Psoas muscle (tissue), 8 donors: ENCODE data around the gene SNN. TPM values are rescaled to one million over a fixed set of nuclear protein-coding genes. Genes with fewer than 3 reads are reported as not detected.

Experiments
- ATAC-seq, 4 donors: fragments of 200-7000 bp; cut with Tn5 transposase; one replicate each; pipeline ENCODE4 v1.9.1; 2020; ENCODE audit warnings: moderate library complexity in 3 of 4, mild to moderate bottlenecking in 2 of 4
- DNase-seq, 2 donors: peaks; one replicate each; pipeline ENCODE4 v3.0.0-alpha.2; 2020
- H3K27ac ChIP-seq: fragments of 200-600 bp; one replicate; pipeline ENCODE4 v1.8.0; 2022
- H3K27me3 ChIP-seq, 3 donors: fragments of 200-600 bp in 1 of 3; one replicate each; pipeline versions ENCODE4 v1.6.1 to v1.8.0; 2013 to 2022; ENCODE audit warnings: low read length in 2 of 3, mild to moderate bottlenecking in 2 of 3, moderate library complexity in 1 of 3; ENCODE audit not compliant: insufficient read depth in 3 of 3
- H3K36me3 ChIP-seq, 2 donors: fragments of 200-600 bp in 1 of 2; one replicate each; pipeline versions ENCODE4 v1.6.1 to v1.8.0; 2013 to 2022; ENCODE audit warnings: low read depth in 1 of 2, mild to moderate bottlenecking in 1 of 2, moderate library complexity in 1 of 2; ENCODE audit not compliant: insufficient read depth in 1 of 2
- H3K4me1 ChIP-seq: fragments of 200-600 bp; one replicate; pipeline ENCODE4 v1.8.0; 2022
- H3K4me3 ChIP-seq: fragments of 200-600 bp; one replicate; pipeline ENCODE4 v1.8.0; 2022; ENCODE audit warnings: mild to moderate bottlenecking
- H3K9me3 ChIP-seq: fragments of 200-600 bp; one replicate; pipeline ENCODE4 v1.8.0; 2022
- CTCF ChIP-seq: fragments of 200-600 bp; IDR thresholded peaks from one replicate; pipeline ENCODE4 v1.8.0; 2022; ENCODE audit warnings: antibody characterized with exemption
- WGBS, 3 donors: extraction: QIAGEN DNeasy Blood & Tissue Kit; methylation state at CpG; one replicate each; pipeline versions ENCODE4 v1.1.6 to v1.1.7; 2013; 5-methylcytosine and 5-hydroxymethylcytosine counted together
- intact Hi-C, 2 donors: fragments of 100-400 bp; cut with DNase I; formaldehyde crosslinking; loops; one replicate each; pipeline versions ENCODE4 v1.11.0 to v1.14.2; 2022
- polyA plus RNA-seq, 3 donors: library from polyadenylated mRNA; stranded (reverse); fragments of 200-250 nt; gene quantifications; one replicate each; pipeline ENCODE4 v1.2.3, GENCODE V29; 2013
- total RNA-seq, 4 donors: library from RNA; stranded (reverse); fragmentation: NEBNext Ultra II Directional in 2 of 4; extraction: Animal tissue kit (Norgen Biotek cat#: 25700) in 2 of 4; gene quantifications; one replicate each; pipeline versions ENCODE4 v1.2.1 to v1.2.4, GENCODE V29; 2021 to 2023
- donor health status: healthy with polysubstance abuse.
- donor health status: DM: no; HTN: no; CAD: no; lungs with moderate emphysema.
- donor health status: Bipolar disorder and iron deficiency.
- donor health status: healthy.
- donor health status: DM: yes; HTN: yes; CAD: no.
- donor health status: DM: no; HTN: no; CAD: no.
- donor health status: DM: no; HTN: no; CAD: no.
- donor health status: DM: yes; HTN: yes; CAD: no.

Gene SNN
- total and polyA plus RNA-seq, 7 donors: 30.3 to 152 (median 100) TPM

- peak in 3 of 4 donors; percentile 7 to 20 (median 19) for ATAC-seq
- 20 to 69% (median 29%) methylated on average over 13 of the region's 13 CpGs for WGBS, 3 donors
- Histone ChIP-seq H3K36me3 (peaks cover 7 to 56% of the 10 kb centered on the region in 2 donors), H3K27me3 (no peaks in the 10 kb centered on the region), H3K9me3 (no peaks in the 10 kb centered on the region), H3K4me3 (no peak overlapping the region), H3K27ac (peak overlapping the region; percentile 91), H3K4me1 (peaks cover 94% of the 10 kb centered on the region)
- DNase-seq: no peak
- intact Hi-C loops: loop anchor here in 1 of 2 donors (5.0 kb wide), 2 partner anchors 33 to 118 kb away; partner anchors contain the start of gene ZC3H7A
- no peak for TF ChIP-seq CTCF
Observed at GRCh38 chr16:11679250-11679649, 11.0 kb downstream of the SNN start.

- WGBS, 3 donors: 69 to 81% (median 81%) methylated on average over 12 of the region's 12 CpGs
- no peak overlapping the region for H3K4me3 ChIP-seq
- no peak for DNase-seq
- TF ChIP-seq CTCF: no peak
- no peaks in the 10 kb centered on the region for H3K9me3 ChIP-seq
- H3K36me3 ChIP-seq: peaks cover 7 to 66% of the 10 kb centered on the region in 2 donors
- H3K4me1 ChIP-seq: peaks cover 84% of the 10 kb centered on the region
- no peaks in the 10 kb centered on the region for H3K27me3 ChIP-seq
- intact Hi-C loops: loop anchor here in 1 of 2 donors (5.0 kb wide), 2 partner anchors 32 to 117 kb away; partner anchors contain the start of gene ZC3H7A
- no peak for ATAC-seq
- H3K27ac ChIP-seq: peak overlapping the region; percentile 91
Observed at GRCh38 chr16:11679941-11680911, 12.0 kb downstream of the SNN start.

GRCh38 chr16:11681556-11681955 is 13.3 kb downstream of the SNN start:
- Histone ChIP-seq H3K4me3 (no peak overlapping the region), H3K27me3 (no peaks in the 10 kb centered on the region), H3K27ac (peak overlapping the region; percentile 91), H3K36me3 (peaks cover 7 to 68% of the 10 kb centered on the region in 2 donors), H3K4me1 (peaks cover 80% of the 10 kb centered on the region), H3K9me3 (no peaks in the 10 kb centered on the region)
- intact Hi-C loops: no loop called here
- no peak for TF ChIP-seq CTCF
- peak; percentile 72 to 79 for DNase-seq
- 11 to 35% (median 16%) methylated on average over 2 of the region's 2 CpGs for WGBS, 3 donors
- ATAC-seq: peak; percentile 53 to 69 (median 64)

GRCh38 chr16:11681976-11682654 is 13.9 kb downstream of the SNN start:
- H3K9me3 ChIP-seq: no peaks in the 10 kb centered on the region
- peaks cover 7 to 69% of the 10 kb centered on the region in 2 donors for H3K36me3 ChIP-seq
- H3K4me1 ChIP-seq: peaks cover 81% of the 10 kb centered on the region
- no peak for TF ChIP-seq CTCF
- DNase-seq (peak in 1 of 2 donors; percentile 60), ATAC-seq (peak; percentile 66 to 72 (median 67))
- H3K4me3 ChIP-seq: no peak overlapping the region
- intact Hi-C loops: no loop called here
- H3K27me3 ChIP-seq: no peaks in the 10 kb centered on the region
- WGBS, 3 donors: 32 to 46% (median 39%) methylated on average over 12 of the region's 12 CpGs
- H3K27ac ChIP-seq: peak overlapping the region; percentile 91
